Mesenteric fat pad (tissue), 1 donor: ENCODE measurements around the gene GRIK2. TPM values are rescaled to one million over a fixed set of nuclear protein-coding genes. Genes with fewer than 3 reads are reported as not detected.
"Not testable (repeated sequence)": the region's sequence is repeated elsewhere in the genome, so short reads cannot be mapped to it uniquely, and the experiment has no call there.

ENCODE experiments used
- DNase-seq: peaks from one replicate; pipeline ENCODE4 v3.0.0-alpha.2; 2020; ENCODE audit warnings: low spot score
- total RNA-seq: library from RNA; stranded (reverse); fragmentation: NEBNext Ultra II Directional; extraction: Animal tissue kit (Norgen Biotek cat#: 25700); gene quantifications from one replicate; pipeline ENCODE4 v1.2.1, GENCODE V29; 2021
- donor health status: DM: yes; HTN: yes; CAD: no.

GRIK2 gene
- total RNA-seq, 1 donor from 2014 or later, result not detected

DNA sequence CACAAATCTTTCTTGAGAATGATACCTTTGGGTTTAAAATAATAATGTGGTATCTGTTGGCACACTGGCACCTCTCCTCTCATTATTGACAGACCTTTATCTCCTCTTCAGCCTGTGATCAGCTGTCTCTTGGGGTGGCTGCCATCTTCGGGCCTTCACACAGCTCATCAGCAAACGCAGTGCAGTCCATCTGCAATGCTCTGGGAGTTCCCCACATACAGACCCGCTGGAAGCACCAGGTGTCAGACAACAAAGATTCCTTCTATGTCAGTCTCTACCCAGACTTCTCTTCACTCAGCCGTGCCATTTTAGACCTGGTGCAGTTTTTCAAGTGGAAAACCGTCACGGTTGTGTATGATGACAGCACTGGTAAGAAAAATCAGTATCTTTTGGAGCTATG lies 232.8 kb downstream of the GRIK2 start:
- DNase-seq, result no peak

DNA sequence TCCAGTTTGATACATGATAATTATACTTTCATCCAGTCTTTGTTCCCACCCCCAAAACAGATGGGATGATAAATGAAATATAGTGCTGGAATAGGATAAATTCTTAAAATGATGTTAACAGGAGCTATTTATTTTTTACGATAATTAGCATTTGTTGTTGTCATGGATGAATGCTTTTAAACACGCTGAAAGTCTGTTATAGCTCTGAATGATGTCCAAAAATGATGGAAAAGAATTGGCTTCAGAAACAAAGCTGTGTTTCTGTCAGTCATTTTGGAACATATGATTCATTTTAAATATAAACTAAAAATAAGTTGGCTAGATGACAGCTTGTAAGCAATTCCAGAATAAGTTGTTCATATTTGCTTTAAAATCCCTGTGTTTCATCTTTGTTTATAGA lies 237.4 kb downstream of the GRIK2 start:
- DNase-seq, result no peak

DNA sequence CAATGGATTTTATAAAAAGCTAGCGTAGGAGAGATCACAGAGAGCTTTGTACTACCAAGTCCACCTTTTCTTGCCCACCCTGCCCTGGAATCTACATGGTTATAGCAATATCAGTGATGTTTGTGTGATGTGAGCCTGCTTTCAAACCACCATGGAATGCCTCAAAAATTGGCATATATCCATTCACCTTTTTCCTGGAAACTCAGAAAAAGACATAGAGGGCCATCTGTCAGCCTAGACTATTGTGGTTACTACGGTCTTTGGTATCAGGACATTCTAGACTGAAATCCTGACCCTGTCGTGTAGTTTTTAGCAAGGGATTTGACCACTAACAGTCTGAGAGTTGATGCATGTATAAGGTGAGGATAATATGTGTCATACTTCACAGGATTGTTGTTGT lies 239.6 kb downstream of the GRIK2 start:
- DNase-seq, result no peak

DNA sequence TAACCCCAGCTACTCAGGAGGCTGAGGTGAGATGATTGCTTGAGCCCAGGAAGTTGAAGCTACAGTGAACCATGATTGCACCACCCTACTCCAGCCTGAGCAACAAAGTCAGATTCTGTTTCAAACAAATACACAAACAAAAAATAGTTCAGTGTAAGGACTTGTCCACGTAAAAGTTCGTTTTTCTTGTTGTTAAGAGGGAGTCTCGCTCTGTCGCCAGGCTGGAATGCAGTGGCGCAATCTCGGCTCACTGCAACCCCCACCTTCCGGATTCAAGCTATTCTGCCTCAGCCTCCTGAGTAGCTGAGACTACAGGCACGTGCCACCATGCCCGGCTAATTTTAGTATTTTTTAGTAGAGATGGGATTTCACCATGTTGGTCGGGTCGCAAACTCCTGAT lies 245.4 kb downstream of the GRIK2 start:
- DNase-seq, result not testable (repeated sequence)

DNA sequence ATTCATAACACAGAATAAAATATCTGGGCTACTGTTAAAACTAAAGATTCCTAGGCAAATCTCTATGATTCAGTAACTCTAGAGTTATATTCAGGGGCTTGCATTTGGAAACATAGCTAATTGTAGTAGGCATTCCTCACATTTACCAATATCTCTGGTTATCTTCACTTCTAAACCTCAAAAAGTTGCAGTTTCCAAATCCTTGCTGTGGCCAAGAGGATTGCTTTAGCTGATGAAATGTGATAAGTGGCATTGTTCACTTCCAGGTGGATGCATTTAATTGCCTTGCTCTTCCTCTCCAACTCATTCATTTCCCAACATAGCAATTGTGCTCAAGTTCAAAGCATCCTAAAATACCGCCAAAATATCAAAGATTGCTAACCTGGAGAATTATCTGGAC lies 246.6 kb downstream of the GRIK2 start:
- no peak for DNase-seq

DNA sequence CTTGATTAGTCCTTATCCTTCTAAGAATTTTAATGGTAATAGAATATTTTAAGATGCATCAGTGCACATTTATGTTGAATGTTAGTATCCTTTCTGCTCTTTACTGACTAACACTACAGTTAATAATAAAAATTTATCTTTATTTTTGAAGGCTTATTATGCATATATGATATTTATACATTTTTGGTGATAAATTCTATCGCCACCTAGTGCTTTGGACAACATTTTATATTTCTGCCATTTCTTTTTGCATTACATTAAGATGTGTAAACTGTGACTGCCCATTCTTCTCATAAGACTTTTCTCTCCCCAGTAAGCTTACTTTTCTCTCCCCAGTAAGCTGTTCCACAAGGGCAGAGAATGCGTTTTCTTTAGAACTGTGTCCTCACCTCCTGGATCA lies 252.3 kb downstream of the GRIK2 start:
- DNase-seq, result no peak

DNA sequence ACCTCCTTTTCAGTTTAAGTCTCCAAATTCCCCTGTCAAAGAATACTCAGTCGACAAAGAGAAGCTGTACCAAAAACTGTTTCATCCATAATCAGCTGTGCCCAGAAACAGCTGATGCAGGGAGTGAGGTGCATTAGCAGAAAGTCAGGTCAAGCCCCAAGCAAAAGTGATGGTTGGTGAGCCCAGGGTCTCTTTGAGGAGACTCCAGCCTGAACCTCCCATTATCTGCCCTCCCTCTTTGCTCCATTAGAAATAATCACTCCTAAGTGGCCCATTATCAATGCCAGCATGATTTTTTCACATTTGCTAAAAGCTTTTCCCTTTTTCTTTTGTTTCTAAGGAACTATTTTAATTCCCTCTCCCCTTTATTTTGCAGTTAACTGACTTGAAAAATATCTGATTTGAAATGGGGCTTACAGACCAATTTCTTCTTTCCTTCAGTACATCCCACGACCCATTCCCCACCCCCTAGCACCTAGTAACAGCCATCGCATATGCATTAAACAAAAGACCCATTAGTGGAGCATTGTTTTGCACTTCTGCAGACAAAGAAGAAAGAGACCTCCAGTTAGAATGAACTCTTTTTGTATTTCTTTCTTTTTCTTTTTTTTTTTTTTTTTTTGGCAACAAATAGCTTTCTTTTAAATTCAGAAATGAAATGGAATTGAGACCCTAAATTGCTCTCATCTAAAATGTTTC lies 257.0 kb downstream of the GRIK2 start:
- no peak for DNase-seq

DNA sequence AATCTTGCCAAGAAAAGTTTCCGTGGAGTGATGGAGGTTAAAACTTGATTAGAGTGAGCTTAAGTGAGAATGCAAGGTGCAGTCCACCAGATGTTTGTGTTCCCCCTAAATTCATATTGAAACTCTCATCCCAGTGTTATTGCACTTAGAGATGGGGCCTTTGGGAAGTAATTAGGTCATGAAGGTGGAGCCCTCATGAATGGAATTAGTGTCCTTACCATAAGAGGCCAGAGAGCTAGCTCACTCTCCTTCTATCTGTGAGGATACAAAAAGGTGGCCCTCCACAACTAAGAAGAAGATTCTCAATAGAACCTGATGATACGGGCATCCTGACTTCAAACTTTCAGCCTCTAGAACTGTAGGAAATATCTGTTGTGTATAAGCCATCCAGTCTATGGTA lies 258.6 kb downstream of the GRIK2 start:
- no peak for DNase-seq

DNA sequence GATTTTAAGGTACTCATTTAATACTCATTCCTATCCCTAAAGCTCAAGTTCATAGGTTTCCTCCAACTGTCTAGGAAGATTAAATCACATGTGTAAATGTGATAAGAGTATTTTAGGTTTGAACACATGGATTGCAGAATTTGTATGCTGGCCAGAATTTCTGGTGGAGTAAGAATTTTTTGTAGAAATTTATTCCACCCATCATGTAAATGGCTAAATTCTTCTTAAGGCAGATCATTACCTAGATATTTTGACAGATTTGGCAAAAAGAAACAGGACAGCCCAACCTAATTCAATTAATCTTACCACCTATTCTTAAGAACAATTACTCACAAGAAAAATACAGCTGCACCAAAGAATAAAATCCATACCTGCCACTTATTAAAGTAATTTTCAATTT lies 261.6 kb downstream of the GRIK2 start:
- DNase-seq, result no peak

DNA sequence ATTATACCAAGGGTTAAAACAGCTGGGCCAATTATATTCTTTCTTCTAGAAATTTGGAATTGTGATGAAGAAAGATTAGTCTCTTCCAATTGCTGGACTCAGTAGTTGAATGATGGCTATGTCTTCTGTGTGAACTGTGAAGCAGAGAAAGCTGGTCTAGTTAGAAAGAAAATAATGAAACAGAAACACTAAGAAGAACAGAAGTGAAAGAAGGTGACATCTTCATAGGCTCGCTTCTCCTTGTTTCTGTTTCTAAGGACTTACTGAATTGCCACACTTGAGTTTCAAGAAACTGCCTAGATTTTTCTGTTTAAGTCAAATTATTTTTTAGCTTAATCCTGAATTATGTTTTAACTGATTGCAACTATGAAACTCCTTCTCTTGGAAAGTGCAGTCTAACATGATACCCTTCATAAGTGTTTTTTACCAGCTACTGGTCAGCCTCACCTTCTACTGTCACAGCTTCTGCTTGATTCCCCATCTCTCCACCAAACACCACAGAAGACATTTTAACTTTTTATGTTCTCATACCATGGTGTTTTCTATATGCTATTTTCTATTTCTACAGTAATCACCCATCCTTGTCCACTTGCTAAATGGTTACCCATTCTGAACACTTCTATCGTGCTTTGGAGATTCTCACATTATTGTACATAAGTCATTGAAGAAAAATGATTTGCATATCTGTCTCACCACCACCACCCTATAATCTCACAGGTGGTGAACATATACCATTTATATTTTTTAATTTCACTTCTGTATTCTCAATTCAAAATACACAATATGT lies 268.8 kb downstream of the GRIK2 start:
- no peak for DNase-seq

DNA sequence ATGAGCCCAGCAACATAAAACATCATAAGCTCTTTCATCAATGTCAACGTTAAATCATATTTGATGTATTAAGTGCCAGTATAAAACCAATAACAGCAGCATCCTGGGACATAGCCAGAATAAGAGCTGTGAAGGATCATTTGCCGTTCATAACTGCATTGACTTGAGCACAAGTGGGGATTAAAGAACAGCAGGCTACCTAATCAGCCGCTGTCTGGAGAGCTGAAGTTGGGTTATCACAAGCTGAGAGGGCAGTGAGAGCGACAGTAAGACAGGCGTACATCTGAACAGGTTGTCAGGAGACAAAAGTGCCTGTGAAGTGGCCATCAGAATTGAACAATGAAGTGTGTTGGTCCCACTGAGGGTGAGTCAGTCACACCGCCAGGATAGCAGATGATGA lies 269.6 kb downstream of the GRIK2 start:
- no peak for DNase-seq

DNA sequence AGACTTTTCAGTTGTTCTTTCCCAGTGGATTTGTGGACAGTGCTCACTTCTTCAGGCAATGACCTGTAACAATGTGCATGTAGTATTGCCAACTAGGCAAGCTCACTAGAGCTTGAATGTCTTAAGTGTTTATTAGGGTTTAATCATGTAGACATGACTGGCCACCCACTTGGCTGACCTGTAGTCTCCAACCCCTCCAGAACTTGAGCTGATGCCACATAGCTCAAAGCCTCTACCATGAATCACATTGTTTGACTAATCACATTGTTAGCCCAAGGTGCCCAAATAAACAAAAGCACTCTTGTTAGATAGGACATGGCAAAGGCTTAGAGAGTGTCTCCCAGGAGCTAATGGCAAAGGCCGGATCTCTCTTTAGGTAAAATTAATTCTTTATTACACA lies 272.7 kb downstream of the GRIK2 start:
- DNase-seq, result no peak

DNA sequence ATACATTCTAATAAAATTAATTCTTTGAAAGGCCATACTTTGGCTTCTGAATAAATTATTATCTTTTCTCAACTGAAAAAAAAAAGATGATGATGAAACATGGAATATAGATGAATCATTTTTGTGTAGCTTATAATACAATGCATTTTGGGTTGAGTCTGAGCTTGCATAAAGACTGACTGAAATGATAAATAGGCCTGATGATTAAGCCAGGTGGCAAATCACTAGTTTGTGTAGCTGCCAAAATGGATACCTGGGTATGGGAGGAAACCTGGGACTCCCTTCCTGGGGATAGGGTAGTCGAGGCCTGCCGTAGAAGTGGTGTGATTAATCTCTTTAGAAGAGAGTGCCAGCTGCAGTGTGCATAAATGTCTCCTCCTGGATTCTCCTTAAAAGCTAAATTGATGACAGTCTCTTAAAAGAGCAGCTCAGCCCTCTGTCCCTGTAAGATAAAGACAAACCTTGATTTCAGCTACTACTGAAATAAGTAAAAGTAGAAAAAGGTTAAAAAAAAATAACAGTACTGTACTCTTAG lies 275.1 kb downstream of the GRIK2 start:
- no peak for DNase-seq

DNA sequence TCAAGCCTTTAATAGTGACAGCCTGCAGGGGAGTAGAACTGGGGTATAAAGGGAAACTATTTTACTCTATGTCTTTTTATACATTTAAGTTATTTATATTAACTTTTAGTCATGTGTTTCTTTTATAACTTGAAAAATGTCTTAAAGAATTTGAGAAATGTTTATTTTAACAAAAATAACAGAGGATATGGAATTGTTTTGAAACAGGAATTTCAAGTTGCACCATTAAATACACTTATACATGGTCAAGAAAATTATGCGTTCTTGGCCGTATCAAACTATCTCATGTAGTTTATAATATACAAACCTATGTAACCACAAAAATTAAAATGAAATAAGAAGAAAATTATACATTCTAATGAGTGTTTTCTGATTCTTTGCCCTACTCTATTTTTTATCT lies 282.7 kb downstream of the GRIK2 start:
- no peak for DNase-seq

DNA sequence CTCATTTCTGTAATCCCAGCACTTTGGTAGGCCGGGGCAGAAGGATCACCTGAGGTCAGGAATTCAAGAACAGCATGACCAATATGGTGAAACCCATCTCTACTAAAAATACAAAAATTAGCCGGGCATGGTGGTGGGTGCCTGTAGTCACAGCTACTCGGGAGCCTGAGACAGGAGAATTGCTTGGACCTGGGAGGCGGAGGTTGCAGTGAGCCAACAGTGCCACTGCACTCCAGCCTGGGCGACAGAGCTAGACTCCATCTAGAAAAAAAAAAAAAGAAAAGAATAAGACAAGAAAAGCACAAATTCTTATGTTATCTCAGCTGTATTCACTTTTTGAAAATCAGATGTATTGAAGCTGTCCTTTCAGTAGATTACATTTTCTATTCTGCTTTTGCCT lies 289.4 kb downstream of the GRIK2 start:
- no peak for DNase-seq

DNA sequence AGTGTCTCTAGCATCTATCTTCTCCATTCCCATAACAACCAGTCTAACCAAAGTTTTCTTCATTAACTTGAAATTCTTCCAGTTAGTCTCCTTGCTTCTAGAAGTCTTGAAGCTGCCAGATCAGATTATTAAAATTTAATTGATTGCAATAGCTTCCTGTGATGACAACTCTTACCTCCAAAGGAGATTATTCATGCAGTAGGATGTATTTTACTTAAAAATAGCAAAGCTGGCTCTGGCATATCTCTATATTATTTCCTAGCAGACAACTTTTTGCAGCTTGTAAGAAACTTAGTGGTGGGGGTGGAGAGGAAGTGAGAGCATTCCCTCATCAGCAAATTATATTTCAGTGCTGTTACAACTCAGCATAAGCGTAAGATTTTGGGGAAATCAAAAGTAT lies 290.4 kb downstream of the GRIK2 start:
- no peak for DNase-seq

DNA sequence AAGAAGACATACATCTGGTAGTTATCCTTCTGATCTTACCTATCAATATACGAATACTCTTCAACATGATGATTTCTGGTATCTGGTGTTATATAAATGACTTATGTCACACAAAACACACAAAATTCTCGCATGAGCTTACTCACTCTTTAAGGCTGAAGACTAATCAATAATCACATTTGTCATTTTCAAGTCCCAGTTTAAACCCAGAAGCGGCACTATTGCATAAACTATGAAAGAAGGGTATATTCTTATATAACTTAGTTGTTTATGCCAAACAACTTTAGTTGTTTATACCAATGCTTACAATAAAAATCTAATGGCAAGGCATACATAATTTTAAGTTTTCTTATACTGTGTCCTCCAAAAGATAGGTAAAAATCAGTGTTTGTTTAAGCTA lies 293.1 kb downstream of the GRIK2 start:
- DNase-seq, result no peak

DNA sequence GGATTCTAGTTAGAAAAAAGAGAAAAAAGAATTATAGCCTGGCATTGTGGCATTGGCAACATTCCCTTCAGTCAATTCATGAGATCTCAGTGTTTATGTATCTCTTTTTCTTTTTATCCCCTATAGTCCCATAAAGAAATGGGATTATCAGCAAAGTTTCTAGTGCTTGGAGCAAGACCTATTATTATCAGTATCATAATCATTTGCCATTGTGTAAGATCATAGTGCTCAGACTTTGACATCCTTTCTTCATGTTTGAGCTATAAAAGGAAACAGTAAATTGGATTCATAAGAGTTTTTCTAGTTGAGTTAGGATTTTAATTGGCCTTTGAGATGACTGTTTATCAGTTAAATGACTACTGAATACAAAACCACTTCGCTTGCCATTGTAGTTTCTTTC lies 295.6 kb downstream of the GRIK2 start:
- no peak for DNase-seq

DNA sequence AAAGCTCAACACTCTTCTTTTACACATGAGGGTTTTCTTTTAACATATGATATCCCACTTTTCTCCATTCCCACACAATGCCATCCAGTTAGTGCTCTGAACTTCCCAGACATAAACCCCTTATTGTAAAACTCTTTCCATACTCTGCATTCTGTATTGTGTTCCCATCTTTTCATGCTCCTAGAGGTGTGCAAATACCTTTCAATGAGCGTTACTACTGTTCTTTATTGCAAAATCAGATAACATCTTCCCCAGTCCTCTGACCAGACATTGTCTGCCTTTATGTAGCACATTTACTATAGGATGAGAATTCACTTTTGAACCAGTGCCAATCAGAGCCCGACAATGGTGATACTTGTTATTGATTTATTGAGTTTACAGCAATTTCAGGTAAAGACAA lies 296.2 kb downstream of the GRIK2 start:
- DNase-seq, result no peak

DNA sequence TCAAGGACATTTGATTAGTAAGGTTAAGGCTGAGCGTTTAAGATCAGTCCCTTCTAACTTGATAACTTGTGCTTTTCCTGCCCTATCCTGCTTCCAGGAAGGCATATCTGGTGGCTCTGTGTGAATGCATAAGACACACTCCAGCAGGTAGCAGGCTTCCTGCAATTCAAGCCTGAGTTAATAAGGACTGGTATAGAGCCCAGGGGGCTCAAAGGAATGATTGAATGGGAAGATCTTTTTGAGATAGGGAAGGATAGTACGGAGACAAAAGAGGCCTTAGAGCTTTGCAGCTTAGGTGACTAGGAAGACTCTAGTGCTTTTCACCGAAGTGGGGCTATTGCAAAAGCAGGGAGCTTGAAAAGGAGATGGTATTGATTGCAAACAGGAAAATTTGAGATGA lies 307.1 kb downstream of the GRIK2 start:
- DNase-seq, result no peak

DNA sequence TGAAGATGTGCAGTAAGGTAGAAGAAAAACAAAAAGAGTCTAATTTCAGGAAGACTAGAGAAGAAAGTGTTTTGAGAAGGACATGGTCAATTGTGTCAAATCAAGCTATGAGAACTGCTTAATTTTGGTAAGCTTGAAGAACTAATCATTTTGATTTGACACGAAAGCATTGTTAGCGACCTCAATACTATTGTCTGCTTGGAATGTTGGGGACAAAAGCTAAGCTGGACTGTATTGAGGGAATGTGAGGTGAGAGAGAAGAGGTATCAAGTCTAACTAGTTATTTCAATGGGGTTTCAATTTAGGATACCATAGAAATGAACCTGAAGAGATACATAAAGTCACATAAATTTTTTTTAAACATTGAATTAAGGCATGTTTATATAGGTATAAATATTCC lies 309.8 kb downstream of the GRIK2 start:
- no peak for DNase-seq

DNA sequence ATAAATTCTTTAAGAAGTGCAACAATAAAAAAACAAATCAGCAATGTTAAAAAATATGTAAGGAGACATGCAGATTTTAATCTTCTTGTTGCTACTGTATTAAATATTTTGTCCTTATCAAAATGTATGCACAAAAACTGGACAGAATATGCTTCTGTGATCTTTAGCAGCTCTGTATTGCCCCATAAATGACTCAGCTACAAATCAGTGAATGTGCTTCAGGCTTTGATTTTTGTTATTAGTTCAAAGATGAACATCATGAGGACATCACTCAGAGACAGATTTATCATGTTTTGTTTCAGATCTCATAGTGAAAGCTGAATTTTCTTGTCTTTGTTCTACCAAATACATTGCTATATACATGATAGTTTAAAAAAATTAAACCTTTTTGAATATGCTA lies 312.4 kb downstream of the GRIK2 start:
- DNase-seq, result no peak

DNA sequence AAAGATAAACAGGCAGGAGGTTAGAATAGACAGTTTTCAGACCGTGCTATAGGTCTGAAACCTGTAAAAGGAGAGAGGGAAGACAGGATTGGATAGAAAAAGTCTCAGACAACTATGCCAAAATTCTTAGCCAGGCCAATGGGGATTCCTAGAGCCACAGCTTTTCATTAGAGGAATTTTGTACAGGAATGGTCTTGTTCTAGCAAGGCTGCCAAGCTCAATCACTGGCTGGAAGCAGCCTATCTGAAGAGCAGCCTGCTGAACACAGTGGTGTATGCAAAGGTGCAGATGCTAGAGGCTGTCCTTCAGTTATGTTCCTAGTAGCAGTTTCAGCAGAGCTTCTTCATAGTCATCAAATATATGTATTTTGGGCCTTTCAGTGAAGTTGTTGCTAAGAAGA lies 313.1 kb downstream of the GRIK2 start:
- DNase-seq, result no peak
